ENCODE measurements around the gene PPP1R2. TPM values are rescaled to one million over a fixed set of nuclear protein-coding genes. Genes with fewer than 3 reads are reported as not detected.

Gene PPP1R2
- total RNA-seq, 1 experiment from 2014 or later: 46.1 TPM

- no peaks in the 10 kb centered on the region for H3K79me2 ChIP-seq (ENCODE audit: insufficient read depth, low read length)
- ChIA-PET CTCF (no interaction called here), POLR2A (interaction anchor here (0.9 kb wide), 1 partner anchor 24 kb away, joined by 3 read pairs; the partner anchor contains the start of gene PPP1R2), RAD21 (ENCODE audit: low non-redundant PET in 1 of 2, low total read pairs in 2 of 2, uncharacterized antibody in 2 of 2, unreplicated experiment in 2 of 2) (no interaction called here)
- no peaks in the 10 kb centered on the region for H3K36me3 ChIP-seq (ENCODE audit: control insufficient read depth in 1 of 2, insufficient read depth in 2 of 2, low read length in 2 of 2)
- H3K4me3 ChIP-seq (replicated peaks in 1 of 2; ENCODE audit: low read depth in 1 of 2, low read length in 2 of 2): no peak overlapping the region
- no peak overlapping the region for H3K27ac ChIP-seq (ENCODE audit: low read depth, low read length)
- no peaks in the 10 kb centered on the region for H3K9me3 ChIP-seq (ENCODE audit: control insufficient read depth in 1 of 2, insufficient read depth in 1 of 2, low read depth in 1 of 2, low read length in 2 of 2)
- TF ChIP-seq ZNF274 (IDR thresholded peaks at IDR 0.05; ENCODE audit: low read depth, low read length) (no peak), ATF3 (IDR thresholded peaks at IDR 0.05) (no peak), FOSL1 (IDR thresholded peaks at IDR 0.05; ENCODE audit: low read depth) (no peak), JUND (IDR thresholded peaks at IDR 0.05) (no peak), EZH2phosphoT487 (IDR thresholded peaks at IDR 0.05; ENCODE audit: borderline replicate concordance) (no peak), ELF1 (IDR thresholded peaks at IDR 0.05; ENCODE audit: borderline replicate concordance, low read depth) (no peak), SRF (IDR thresholded peaks at IDR 0.05; ENCODE audit: low read depth) (no peak), REST (IDR thresholded peaks at IDR 0.05; ENCODE audit: low read depth) (no peak), CBX3 (IDR thresholded peaks at IDR 0.05; ENCODE audit: low read depth) (no peak), EZH2 (IDR thresholded peaks at IDR 0.05) (no peak), TCF7L2 (IDR thresholded peaks at IDR 0.05; ENCODE audit: borderline replicate concordance, extremely low read depth, insufficient read depth, insufficient read length) (no peak), MAX (IDR thresholded peaks at IDR 0.05) (no peak), CEBPB (IDR thresholded peaks at IDR 0.05; ENCODE audit: low read depth) (no peak), SP1 (IDR thresholded peaks at IDR 0.05; ENCODE audit: low read depth) (no peak), EGR1 (IDR thresholded peaks at IDR 0.05; ENCODE audit: low read depth) (no peak), RAD21 (IDR thresholded peaks at IDR 0.05; ENCODE audit: low read depth) (no peak)
- TF ChIP-seq, protein P1, sequence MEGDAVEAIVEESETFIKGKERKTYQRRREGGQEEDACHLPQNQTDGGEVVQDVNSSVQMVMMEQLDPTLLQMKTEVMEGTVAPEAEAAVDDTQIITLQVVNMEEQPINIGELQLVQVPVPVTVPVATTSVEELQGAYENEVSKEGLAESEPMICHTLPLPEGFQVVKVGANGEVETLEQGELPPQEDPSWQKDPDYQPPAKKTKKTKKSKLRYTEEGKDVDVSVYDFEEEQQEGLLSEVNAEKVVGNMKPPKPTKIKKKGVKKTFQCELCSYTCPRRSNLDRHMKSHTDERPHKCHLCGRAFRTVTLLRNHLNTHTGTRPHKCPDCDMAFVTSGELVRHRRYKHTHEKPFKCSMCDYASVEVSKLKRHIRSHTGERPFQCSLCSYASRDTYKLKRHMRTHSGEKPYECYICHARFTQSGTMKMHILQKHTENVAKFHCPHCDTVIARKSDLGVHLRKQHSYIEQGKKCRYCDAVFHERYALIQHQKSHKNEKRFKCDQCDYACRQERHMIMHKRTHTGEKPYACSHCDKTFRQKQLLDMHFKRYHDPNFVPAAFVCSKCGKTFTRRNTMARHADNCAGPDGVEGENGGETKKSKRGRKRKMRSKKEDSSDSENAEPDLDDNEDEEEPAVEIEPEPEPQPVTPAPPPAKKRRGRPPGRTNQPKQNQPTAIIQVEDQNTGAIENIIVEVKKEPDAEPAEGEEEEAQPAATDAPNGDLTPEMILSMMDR (IDR thresholded peaks at IDR 0.05 in 2 of 3, conservative IDR thresholded peaks at IDR 0.05 in 1 of 3; ENCODE audit: borderline replicate concordance in 1 of 3, insufficient read depth in 1 of 3, low read depth in 2 of 3, low read length in 2 of 3): no peak
- ATAC-seq: no peak
- BruUV-seq (replicated peaks): no TSS peak
- H3K4me1 ChIP-seq (ENCODE audit: control insufficient read depth in 1 of 2, insufficient read depth in 2 of 2, low read length in 2 of 2): no peaks in the 10 kb centered on the region
- H3K9ac ChIP-seq (ENCODE audit: low read length): no peak overlapping the region
- no peak for DNase-seq (ENCODE audit: low read depth, low spot score)
- H2AFZ ChIP-seq (ENCODE audit: low read depth, low read length, poor library complexity, severe bottlenecking): no peak overlapping the region
- H3K27me3 ChIP-seq (ENCODE audit: insufficient read depth, low read length): no peaks in the 10 kb centered on the region
- intact Hi-C loops (cut with micrococcal nuclease): no loop called here
- H3K4me2 ChIP-seq (ENCODE audit: low read length): no peak overlapping the region
- H3K9me2 ChIP-seq (ENCODE audit: insufficient read depth): no peaks in the 10 kb centered on the region
- no peaks in the 10 kb centered on the region for H4K20me1 ChIP-seq (ENCODE audit: insufficient read depth)
Measured at GRCh38 chr3:195566797-195567196, 23.7 kb upstream of the PPP1R2 start.

Data from HCT116 (cell line).